OCI-LY7 (cell line): ENCODE results near the gene ADRA1B. TPM values are rescaled to one million over a fixed set of nuclear protein-coding genes. Genes with fewer than 3 reads are reported as not detected.

Experiments
- BruUV-seq: library from RNA; stranded (reverse); fragments of 400-500 nt; replicated peaks from 2 replicates; lab custom pipeline; 2021; lab: Mats Ljungman, UMichigan
- CTCF ChIA-PET: fragments of 300-600 bp; sonication (Branson Sonifier 250); formaldehyde crosslinking; loops from one replicate; lab custom pipeline; 2022; ENCODE audit warnings: antibody characterized with exemption; ENCODE audit not compliant: unreplicated experiment; lab: Charles Lee
- POLR2A ChIA-PET: fragments of 300-600 bp; sonication (Branson Sonifier 250); formaldehyde crosslinking; loops from one replicate; lab custom pipeline; 2022; ENCODE audit warnings: antibody characterized with exemption; lab: Charles Lee
- DNase-seq: peaks from one replicate; pipeline ENCODE4 v3.0.0-alpha.2; 2015; ENCODE audit warnings: low spot score
- H2AFZ ChIP-seq: fragments of 200-600 bp; sonication (generic), shearing (Covaris generic); 2 replicates; pipeline ENCODE4 v1.6.1; 2014; ENCODE audit warnings: mild to moderate bottlenecking, antibody characterized with exemption, low read length, moderate library complexity
- H3K27ac ChIP-seq: fragments of 200-600 bp; sonication (generic); 2 replicates; pipeline ENCODE4 v1.5.1; 2014; ENCODE audit warnings: mixed run types, low read depth, mild to moderate bottlenecking, moderate library complexity, low read length, inconsistent platforms; ENCODE audit not compliant: poor library complexity, severe bottlenecking
- H3K36me3 ChIP-seq: fragments of 200-600 bp; sonication (generic); 2 replicates; pipeline ENCODE4 v1.6.1; 2014; ENCODE audit warnings: mild to moderate bottlenecking, antibody characterized with exemption, low read length, moderate library complexity, mixed read lengths; ENCODE audit not compliant: insufficient read depth
- H3K4me1 ChIP-seq: fragments of 200-600 bp; sonication (generic); 2 replicates; pipeline ENCODE4 v1.5.1; 2014; ENCODE audit warnings: mild to moderate bottlenecking, low read length; ENCODE audit not compliant: insufficient read depth, poor library complexity, severe bottlenecking
- H3K4me2 ChIP-seq: fragments of 200-600 bp; sonication (generic); 2 replicates; pipeline ENCODE4 v1.6.1; 2014; ENCODE audit warnings: mild to moderate bottlenecking, low read length
- H3K4me3 ChIP-seq: fragments of 200-600 bp; sonication (generic); 2 replicates; pipeline ENCODE4 v1.5.1; 2014; ENCODE audit warnings: mild to moderate bottlenecking, low read depth, low read length; ENCODE audit not compliant: poor library complexity, severe bottlenecking
- H3K79me2 ChIP-seq: fragments of 200-600 bp; sonication (generic); 2 replicates; pipeline ENCODE4 v1.6.1; 2016; ENCODE audit warnings: low read depth, mild to moderate bottlenecking, low read length, moderate library complexity, mixed read lengths; ENCODE audit not compliant: insufficient read depth
- H3K9me2 ChIP-seq: fragments of 200-600 bp; sonication (generic); 2 replicates; pipeline ENCODE4 v1.6.1; 2016; ENCODE audit warnings: mild to moderate bottlenecking, low read length, mixed read lengths; ENCODE audit not compliant: insufficient read depth
- H3K9me3 ChIP-seq: fragments of 200-600 bp; sonication (generic); 2 replicates; pipeline ENCODE4 v1.6.1; 2014; ENCODE audit warnings: mild to moderate bottlenecking, mixed run types, low read length, mixed read lengths
- H4K20me1 ChIP-seq: fragments of 200-600 bp; sonication (generic); 2 replicates; pipeline ENCODE4 v1.6.1; 2014; ENCODE audit warnings: mild to moderate bottlenecking, antibody characterized with exemption, low read length, moderate library complexity, mixed read lengths; ENCODE audit not compliant: insufficient read depth
- EZH2phosphoT487 ChIP-seq: fragments of 200-600 bp; sonication (generic); IDR thresholded peaks from 2 replicates; pipeline ENCODE4 v1.6.1; 2018; ENCODE audit warnings: low read depth, borderline replicate concordance, mild to moderate bottlenecking, mixed run types, antibody characterized with exemption, low read length, moderate library complexity, mixed read lengths
- intact Hi-C: fragments of 100-400 bp; cut with micrococcal nuclease; formaldehyde crosslinking; loops from one replicate; pipeline ENCODE4 v1.10.0; 2022; ENCODE audit not compliant: unreplicated experiment
- total RNA-seq, 2 experiments: library from RNA; depleted of rRNA in 1 of 2; stranded (reverse); fragments of >200 nt in 1 of 2; shearing (Covaris generic) in 1 of 2; gene quantifications; 2 replicates each; pipeline ENCODE4 v1.2.3, GENCODE V29; 2014 to 2022
- TF ChIP-seq, protein P1 (sequence below): fragments of 200-600 bp; sonication (generic); conservative IDR thresholded peaks from 2 replicates; pipeline ENCODE4 v1.5.1; 2014; ENCODE audit warnings: mild to moderate bottlenecking, antibody characterized with exemption, low read length, moderate library complexity, mixed read lengths

Gene ADRA1B
- total RNA-seq, 2 experiments from 2014 or later = not detected

DNA sequence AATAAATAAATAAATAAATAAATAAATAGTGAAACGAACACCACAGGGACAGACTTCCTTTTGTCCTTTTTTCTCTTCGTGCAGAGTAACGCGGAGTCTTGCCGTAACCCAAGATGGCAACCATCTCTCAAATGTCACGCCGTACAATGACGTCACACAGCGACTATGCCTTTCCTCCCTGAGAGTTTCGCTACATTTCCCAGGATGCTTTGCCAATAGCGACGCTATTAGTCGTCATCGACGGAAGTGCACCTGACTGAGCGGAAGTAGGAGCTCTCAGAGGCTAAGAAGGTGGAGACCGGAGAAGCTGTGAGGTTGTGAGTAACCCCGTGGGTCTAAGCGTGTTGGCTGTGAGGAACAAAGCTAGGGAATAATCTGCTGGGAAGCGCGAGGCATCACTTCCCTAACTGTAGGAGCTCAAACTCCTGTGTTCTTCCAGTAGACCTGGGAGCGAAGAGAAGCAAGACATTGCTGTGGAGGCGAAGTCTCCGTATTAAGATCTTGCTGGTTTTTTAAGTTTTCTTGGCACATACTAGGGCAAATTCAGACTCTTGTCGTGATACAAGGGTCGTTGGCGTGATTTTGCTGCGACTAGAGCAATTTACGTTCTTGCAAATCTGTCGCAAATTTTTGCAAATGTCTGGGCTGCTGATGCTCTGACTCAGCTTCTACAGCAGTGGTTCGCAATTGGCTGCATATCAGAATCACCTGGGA lies 92.8 kb downstream of the ADRA1B start, which contains the start of gene TTC1:
Gene TTC1 (plus strand): TSS at position 263 of the 714 bp plus-strand sequence. CDS start 1,390 bp downstream, outside the sequence.
- Histone ChIP-seq H3K27ac (peak within 1 kb of the TSS; percentile 32), H3K4me2 (peak within 1 kb of the TSS; percentile 95), H2AFZ (peak within 1 kb of the TSS; percentile 100), H3K4me1 (peaks cover 14% of the 10 kb centered on the region), H4K20me1 (no peaks in the 10 kb centered on the region), H3K36me3 (peaks cover 36% of the 10 kb centered on the region), H3K9me3 (no peaks in the 10 kb centered on the region), H3K9me2 (no peaks in the 10 kb centered on the region), H3K79me2 (peaks cover 32% of the 10 kb centered on the region), H3K4me3 (peak within 1 kb of the TSS; percentile 88)
- BruUV-seq = TSS peak; percentile 83
- intact Hi-C loops = no loop called here
- peak; percentile 99 for DNase-seq
- ChIA-PET CTCF (interaction anchor here (0.6 kb wide), 2 partner anchors 49 to 1813 kb away, joined by 4 to 6 read pairs; no protein-coding TSS in a partner anchor), POLR2A (interaction anchor here (0.5 to 1.7 kb wide), 7 partner anchors 10 to 849 kb away, joined by 3 to 13 read pairs (median 3); no protein-coding TSS in a partner anchor)
- TF ChIP-seq EZH2phosphoT487 = no peak
- TF ChIP-seq, protein P1, sequence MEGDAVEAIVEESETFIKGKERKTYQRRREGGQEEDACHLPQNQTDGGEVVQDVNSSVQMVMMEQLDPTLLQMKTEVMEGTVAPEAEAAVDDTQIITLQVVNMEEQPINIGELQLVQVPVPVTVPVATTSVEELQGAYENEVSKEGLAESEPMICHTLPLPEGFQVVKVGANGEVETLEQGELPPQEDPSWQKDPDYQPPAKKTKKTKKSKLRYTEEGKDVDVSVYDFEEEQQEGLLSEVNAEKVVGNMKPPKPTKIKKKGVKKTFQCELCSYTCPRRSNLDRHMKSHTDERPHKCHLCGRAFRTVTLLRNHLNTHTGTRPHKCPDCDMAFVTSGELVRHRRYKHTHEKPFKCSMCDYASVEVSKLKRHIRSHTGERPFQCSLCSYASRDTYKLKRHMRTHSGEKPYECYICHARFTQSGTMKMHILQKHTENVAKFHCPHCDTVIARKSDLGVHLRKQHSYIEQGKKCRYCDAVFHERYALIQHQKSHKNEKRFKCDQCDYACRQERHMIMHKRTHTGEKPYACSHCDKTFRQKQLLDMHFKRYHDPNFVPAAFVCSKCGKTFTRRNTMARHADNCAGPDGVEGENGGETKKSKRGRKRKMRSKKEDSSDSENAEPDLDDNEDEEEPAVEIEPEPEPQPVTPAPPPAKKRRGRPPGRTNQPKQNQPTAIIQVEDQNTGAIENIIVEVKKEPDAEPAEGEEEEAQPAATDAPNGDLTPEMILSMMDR = no peak

DNA sequence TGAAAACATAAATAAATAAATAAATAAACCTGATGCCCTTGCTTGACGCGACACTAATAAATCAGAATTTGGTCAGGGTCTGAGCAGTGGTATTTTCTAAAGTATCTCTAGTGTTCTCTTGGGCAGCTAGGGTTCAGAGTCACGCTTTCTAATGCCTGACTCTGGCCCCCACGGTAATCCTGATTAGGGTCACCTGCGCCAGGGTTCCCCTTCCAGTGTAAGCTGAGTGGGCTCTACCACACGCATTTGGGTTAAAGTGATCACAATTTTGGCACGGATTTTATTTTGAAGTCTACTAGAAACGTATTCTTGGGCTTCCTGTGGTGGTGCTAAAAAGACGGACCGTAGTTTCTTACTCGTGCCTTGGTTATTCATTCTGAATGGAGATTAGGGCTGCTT lies 93.3 kb downstream of the ADRA1B start:
- H2AFZ ChIP-seq = peak overlapping the region; percentile 84; the same call in 1 of the 2 replicates
- DNase-seq = peak; percentile 3
- intact Hi-C loops = no loop called here

More for the DNA sequence above, 93.3 kb downstream of the ADRA1B start:
- no peak for TF ChIP-seq EZH2phosphoT487
- TF ChIP-seq, protein P1 = no peak
- Histone ChIP-seq H3K4me2 (peak overlapping the region; percentile 95), H4K20me1 (no peaks in the 10 kb centered on the region), H3K9me2 (no peaks in the 10 kb centered on the region), H3K9me3 (no peaks in the 10 kb centered on the region), H3K4me1 (peaks cover 14% of the 10 kb centered on the region), H3K36me3 (peaks cover 39% of the 10 kb centered on the region), H3K4me3 (peak overlapping the region; percentile 88), H3K27ac (no peak overlapping the region), H3K79me2 (peaks cover 32% of the 10 kb centered on the region)
- CTCF ChIA-PET = interaction anchor here (0.6 kb wide), 1 partner anchor 49 kb away, joined by 6 read pairs; no protein-coding TSS in a partner anchor
- POLR2A ChIA-PET = interaction anchor here (0.5 to 1.7 kb wide), 9 partner anchors 10 to 850 kb away, joined by 3 to 13 read pairs (median 3); no protein-coding TSS in a partner anchor
- no TSS peak for BruUV-seq
